ENCODE data around the gene CSF1R.
"Not testable (repeated sequence)": the region's sequence is repeated elsewhere in the genome, so short reads cannot be mapped to it uniquely, and the experiment has no call there.

The CSF1R gene

GRCh38 chr5:150103678-150104549 lies 17.6 kb upstream of the CSF1R start:
- DNase-seq: no peak

GRCh38 chr5:150101023-150101422 lies 14.7 kb upstream of the CSF1R start:
- no peak for DNase-seq

- DNase-seq: no peak
Measured at GRCh38 chr5:150097152-150097551, 10.8 kb upstream of the CSF1R start.

- no peak for DNase-seq
Measured at GRCh38 chr5:150092159-150092787, 5.9 kb upstream of the CSF1R start.

- DNase-seq: no peak
Measured at GRCh38 chr5:150085191-150085912, 1.0 kb downstream of the CSF1R start.

GRCh38 chr5:150084754-150085153 lies 1.6 kb downstream of the CSF1R start:
- not testable (repeated sequence) for DNase-seq

GRCh38 chr5:150082889-150083288 lies 3.5 kb downstream of the CSF1R start:
- no peak for DNase-seq

GRCh38 chr5:150082374-150082773 lies 4.0 kb downstream of the CSF1R start:
- no peak for DNase-seq

- DNase-seq: peak; percentile 2 to 53
Measured at GRCh38 chr5:150081541-150082283, 4.6 kb downstream of the CSF1R start.

- no peak for DNase-seq
Measured at GRCh38 chr5:150080696-150081435, 5.5 kb downstream of the CSF1R start.

- no peak for DNase-seq
Measured at GRCh38 chr5:150079909-150080461, 6.4 kb downstream of the CSF1R start.

GRCh38 chr5:150078802-150079689 lies 7.3 kb downstream of the CSF1R start:
- DNase-seq: no peak

GRCh38 chr5:150077996-150078801 lies 8.2 kb downstream of the CSF1R start:
- no peak for DNase-seq

GRCh38 chr5:150077060-150077459 lies 9.3 kb downstream of the CSF1R start:
- no peak for DNase-seq

GRCh38 chr5:150075806-150076205 lies 10.5 kb downstream of the CSF1R start:
- DNase-seq: no peak

GRCh38 chr5:150075233-150075632 lies 11.1 kb downstream of the CSF1R start:
- DNase-seq: no peak

- no peak for DNase-seq
Measured at GRCh38 chr5:150073677-150074076, 12.7 kb downstream of the CSF1R start.

GRCh38 chr5:150073086-150073625 lies 13.2 kb downstream of the CSF1R start:
- no peak for DNase-seq

GRCh38 chr5:150070821-150071220 lies 15.5 kb downstream of the CSF1R start:
- no peak for DNase-seq

Measured in CD4-positive, alpha-beta T cell treated with Interleukin-1 beta for 1 hour (primary cell).